ENCODE results near the gene ARPC1A.
"Not testable (repeated sequence)": the region's sequence is repeated elsewhere in the genome, so short reads cannot be mapped to it uniquely, and the experiment has no call there.

Gene ARPC1A

DNA sequence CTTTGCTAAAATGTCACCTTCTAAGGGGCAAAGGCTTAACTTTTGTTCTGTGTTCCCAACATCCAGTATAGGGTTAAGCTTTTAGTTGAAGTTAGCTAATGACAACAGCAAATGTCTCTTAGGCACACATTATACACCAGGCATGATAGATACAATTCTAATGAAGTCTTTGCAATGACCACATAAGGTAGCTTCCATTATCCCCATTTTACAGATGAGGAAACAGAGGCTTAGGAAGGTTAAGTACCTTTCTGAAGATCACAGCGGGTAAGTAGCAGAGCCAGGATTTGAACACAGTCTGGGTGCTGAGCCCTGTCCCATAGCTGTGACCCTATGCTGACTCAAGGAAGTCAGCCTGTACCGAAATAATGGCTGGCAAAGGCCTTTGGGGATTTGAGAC lies 84.9 kb downstream of the ARPC1A start:
- DNase-seq: no peak

DNA sequence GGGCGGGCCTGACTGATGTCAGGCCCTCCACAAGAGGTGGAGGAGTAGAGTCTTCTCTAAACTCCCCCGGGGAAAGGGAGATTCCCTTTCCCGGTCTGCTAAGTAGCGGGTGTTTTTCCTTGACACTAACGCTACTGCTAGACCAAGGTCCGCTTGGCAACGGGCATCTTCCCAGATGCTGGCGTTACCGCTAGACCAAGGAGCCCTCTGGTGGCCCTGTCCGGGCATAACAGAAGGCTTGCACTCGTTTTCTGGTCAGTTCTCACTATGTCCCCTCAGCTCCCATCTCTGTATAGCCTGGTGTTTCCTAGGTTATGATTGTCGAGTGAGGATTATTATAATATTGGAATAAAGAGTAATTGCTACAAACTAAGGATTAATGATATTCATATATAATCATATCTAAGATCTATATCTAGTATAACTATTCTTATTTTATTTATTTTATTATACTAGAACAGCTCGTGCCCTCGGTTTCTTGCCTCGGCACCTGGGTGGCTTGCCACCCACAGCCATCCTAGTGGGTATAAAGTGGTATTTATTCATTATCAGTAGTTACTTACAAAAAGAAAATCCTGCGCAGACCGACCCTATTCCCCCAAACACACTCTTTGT lies 89.9 kb downstream of the ARPC1A start:
- DNase-seq: not testable (repeated sequence)

All from stimulated activated CD4-positive, alpha-beta T cell treated with anti-CD3 and anti-CD28 coated beads, Interleukin-15, amount 100 ng/mL, for 24 hours (primary cell).